IPS-NIHi11 (cell line): ENCODE data around the gene CACTIN.

Experiments used
- DNase-seq: peaks from one replicate; pipeline ENCODE4 v3.0.0; 2012; ENCODE audit warnings: mixed read lengths, low spot score

Gene CACTIN

GRCh38 chr19:3563709-3564524 is 62.7 kb downstream of the CACTIN start:
- DNase-seq, result no peak
